GM12872 (cell line): ENCODE data around the gene DTX3L.

Source experiments
- CTCF ChIP-seq: IDR thresholded peaks from 3 replicates; pipeline ENCODE4 v1.5.1; 2011; ENCODE audit warnings: low read depth, mild to moderate bottlenecking, low read length, moderate library complexity; ENCODE audit not compliant: insufficient read depth

The DTX3L gene

DNA sequence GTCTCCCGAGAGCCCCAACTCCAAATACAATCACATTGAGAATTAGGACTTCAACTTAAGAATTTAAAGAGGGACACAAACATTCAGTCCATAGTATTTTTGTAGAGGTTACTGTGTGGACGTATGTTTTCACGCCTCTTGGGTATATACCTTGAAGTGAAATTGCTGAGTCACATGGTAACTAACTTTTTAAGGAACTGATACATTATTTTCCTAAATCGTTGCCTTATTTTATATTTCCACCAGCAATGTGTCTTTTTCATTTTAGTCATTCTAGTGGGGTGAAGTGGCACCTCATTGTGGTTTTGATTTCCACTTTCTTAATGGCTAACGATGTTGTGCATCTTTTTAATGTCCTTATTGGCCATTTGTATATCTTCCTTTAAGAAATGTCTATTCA, 25.2 kb downstream of the DTX3L start:
- no peak for TF ChIP-seq CTCF

- TF ChIP-seq CTCF = no peak
These were observed 26.5 kb downstream of the DTX3L start for GRCh38 chr3:122590610-122591009.

DNA sequence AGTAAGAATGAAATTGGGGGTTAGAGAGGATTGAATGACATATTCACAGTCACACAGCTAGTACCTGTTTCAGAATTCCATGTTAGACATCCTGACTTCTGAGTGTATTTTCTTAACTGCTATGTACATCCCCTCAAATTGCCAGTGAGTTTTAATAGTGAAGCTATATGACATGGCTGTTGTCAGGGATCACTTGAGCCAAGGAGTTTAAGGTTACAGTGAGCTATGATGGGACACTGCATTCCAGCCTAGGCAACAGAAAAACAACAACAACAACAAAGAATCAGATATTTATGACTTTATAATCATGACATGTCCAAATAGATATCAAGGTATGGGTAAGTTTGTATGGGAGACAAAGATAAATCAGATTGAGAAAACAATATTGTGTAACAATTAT, 29.9 kb downstream of the DTX3L start:
- no peak for TF ChIP-seq CTCF

DNA sequence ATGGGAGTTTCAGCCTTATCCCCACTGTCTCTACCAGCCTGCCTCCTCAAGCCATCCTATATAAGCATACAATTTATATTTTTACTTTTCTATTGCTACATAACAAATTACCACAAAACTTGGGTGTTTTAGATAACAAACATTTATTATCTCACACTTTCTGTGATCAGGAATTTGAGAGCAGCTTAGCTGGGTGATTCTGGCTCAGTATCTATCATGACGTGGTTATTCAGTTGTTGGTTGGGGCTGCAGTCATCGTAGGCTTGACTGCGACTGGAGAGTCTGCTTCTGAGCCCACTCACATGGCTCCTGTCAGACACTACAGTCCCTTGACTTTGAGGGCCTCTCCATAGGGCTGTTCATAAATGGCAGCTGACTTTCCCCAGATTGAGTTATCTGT, 34.0 kb downstream of the DTX3L start:
- no peak for TF ChIP-seq CTCF

DNA sequence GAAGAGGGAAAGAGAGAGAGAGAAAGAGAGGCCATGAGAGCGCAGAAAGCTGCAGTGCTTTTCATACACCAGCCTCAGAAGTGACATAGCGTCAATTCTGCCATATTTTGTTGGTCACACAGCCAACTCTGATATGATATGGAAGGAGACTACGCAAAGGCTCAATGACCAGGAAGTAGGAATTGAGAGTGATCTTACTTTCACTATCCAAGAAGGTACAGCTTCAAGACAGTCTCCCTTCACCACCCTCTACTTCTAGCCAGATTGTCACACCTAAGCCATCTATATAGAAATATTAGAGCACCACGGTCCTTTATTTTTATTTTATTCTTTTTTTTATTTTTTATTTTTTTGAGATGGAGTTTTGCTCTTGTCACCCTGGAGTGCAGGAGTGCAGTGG, 34.4 kb downstream of the DTX3L start:
- TF ChIP-seq CTCF = no peak

- no peak for TF ChIP-seq CTCF
These were observed 38.0 kb downstream of the DTX3L start for GRCh38 chr3:122602011-122602710.

DNA sequence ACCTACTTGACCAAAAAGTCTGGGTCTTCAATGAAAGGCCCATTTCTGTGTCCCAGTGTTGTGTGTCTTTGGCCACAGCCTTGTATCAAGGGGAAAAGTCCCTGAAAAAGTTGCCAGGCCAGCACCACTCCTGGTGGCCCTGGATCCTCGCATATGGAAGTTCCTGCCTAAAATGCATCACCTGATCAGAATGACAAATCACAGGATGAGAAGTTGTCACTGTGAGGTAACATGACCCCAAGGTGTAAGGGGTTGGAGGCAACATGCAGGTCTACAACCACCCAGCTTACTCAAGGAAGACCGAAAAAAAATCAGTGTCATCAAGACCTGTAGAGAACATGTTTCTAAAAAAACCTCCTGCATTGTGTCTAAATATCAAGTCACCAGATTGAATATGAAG, 38.9 kb downstream of the DTX3L start:
- TF ChIP-seq CTCF = no peak
